Activated gamma-delta T cell (primary cell): ENCODE data around the gene MRPL42.
"Not testable (repeated sequence)": the region's sequence is repeated elsewhere in the genome, so short reads cannot be mapped to it uniquely, and the experiment has no call there.

Experiments used
- DNase-seq: peaks from one replicate; lab custom pipeline; 2025; lab: John Stamatoyannopoulos, UW
- total RNA-seq, 2 donors: gene quantifications; one replicate each; lab custom pipeline; 2026; lab: John Stamatoyannopoulos, UW

The MRPL42 gene
- total RNA-seq: 52.9 to 67.2 reads per million in 2 donors

DNA sequence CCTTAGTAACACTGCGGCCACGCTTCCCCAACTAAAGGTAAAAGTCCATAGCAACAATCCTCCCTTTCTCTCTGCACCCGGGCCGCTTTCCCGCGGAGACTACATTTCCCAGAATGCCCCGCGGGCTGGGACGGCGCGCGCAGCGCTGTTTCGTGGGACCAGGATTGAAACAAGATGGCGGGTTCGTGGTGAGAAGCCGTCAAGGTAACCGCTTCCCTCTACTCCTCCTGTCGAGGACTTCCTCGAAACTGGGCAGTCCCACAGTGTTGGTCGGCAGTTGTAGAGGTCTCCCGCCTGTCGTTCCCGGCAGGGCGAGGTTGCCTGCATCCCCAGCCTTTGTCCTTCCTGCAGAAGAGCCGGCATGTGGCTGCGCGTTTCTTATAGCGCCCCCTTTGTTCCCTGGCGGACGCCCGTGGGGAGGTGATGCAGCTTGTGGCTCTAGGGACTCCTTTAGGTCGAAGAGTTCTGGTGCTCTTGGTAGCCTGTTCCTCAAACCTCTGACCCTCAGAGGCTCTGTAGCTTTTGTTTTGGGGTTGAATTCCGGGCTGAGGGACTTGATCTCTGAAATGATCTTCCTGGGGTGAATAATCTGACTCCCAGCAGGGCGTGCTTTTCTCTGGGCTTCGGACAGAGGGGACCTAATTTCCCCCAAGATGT is at the start of gene MRPL42:
MRPL42 (plus strand) TSS at position 164 of the 657 bp plus-strand sequence. CDS start 1,772 bp downstream, outside the sequence.
- peak; percentile 79 for DNase-seq

- DNase-seq: no peak
Observed at GRCh38 chr12:93417967-93418480, 49.3 kb upstream of the MRPL42 start.

DNA sequence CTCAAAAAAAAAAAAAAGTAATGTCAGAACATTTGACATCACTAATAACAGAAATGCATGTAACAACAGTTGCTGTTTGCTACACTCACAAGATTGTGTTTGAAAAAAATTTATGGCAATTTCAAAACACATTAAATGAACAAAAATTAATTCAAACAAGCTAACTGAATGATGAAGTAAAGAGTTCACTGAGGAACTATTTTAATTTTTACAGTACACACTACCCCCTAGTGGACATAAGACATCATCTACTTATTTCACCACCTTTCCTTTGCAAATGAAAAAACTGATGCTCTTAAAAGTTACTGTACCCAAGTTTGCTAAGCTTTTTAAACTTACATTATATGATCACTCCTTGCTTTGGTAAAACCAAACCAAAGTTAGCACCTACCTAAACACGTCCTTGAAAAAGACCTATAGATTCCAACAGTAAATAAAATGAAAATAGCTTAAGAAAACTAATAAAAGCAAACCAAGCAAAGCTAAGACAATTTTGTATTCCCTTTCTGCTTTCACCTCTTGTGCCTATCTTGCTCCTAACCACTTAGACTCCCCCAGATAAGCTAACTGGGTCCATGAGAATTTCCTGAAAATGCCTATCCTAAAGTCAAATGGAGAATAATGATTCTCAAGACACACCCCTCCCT is 47.8 kb upstream of the MRPL42 start:
- no peak for DNase-seq

GRCh38 chr12:93422050-93422449 is 45.3 kb upstream of the MRPL42 start:
- DNase-seq: no peak

DNA sequence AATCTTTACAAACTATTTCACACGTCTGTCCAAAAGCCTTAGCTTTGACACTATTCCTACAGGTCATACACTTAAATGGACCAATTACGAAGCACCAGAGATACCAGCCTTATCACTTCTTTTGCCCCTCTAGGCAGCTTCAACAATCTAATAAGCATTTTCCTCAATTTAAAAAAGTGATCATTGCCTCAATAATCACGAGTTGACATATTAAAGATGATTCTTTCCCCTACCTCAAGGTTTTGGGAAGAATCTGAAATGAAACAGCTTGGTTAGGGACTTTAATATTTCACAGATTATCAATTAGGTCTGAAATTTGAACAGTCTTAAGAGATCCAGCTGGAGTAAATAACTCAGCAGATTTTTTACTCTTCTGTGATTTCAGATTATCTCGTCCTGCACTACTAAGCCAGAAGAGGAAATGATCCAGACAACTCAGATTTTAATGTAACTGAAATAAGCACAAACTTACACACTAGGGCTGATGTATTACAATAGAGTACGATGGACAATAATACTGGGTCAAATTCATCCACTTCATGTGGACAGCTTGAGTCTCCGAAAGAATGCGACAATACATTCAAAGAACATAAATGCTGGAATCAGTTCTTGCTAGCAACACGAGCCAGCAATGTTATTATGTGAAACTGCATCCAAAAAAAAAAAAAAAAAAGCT is 41.4 kb upstream of the MRPL42 start:
- DNase-seq: no peak

DNA sequence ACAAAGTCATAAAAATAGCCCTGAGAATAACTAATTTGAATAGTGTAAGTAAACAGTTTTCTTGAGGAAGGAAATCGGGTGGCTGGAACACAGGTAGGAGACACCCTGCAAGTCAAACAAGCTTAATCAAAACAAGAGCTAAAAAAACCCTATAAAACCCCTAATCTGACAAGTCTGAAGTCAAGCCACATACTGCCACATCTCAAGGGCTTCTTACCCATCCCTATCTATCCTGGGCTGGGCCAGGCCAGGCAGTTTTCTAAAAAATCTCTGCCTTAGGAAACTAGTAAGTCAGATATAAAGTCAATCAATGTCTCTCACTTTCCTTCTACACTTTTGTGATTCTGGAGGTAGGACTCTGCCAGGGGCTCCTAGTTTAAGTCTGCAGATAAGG is 40.9 kb upstream of the MRPL42 start:
- no peak for DNase-seq

GRCh38 chr12:93427779-93428564 is 39.3 kb upstream of the MRPL42 start:
- no peak for DNase-seq

GRCh38 chr12:93429448-93429847 is 37.9 kb upstream of the MRPL42 start:
- DNase-seq: no peak

DNA sequence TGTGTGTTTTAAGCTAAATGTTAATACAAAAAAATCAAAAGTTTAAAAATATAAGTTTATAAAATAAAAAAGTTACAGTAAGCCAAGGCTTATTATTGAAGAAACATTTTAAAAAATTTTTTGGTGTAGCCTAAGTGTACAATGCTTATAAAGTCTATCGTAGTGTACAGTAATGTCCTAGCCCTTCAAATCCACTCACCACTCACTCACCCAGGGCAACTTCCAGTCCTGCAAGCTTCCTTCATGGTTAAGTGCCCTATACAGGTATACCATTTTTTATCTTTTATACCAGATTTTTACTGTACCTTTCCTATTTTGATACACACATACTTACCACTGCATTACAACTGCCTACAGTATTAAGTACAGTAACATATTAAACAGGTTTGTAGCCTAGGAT is 37.5 kb upstream of the MRPL42 start:
- DNase-seq: no peak

DNA sequence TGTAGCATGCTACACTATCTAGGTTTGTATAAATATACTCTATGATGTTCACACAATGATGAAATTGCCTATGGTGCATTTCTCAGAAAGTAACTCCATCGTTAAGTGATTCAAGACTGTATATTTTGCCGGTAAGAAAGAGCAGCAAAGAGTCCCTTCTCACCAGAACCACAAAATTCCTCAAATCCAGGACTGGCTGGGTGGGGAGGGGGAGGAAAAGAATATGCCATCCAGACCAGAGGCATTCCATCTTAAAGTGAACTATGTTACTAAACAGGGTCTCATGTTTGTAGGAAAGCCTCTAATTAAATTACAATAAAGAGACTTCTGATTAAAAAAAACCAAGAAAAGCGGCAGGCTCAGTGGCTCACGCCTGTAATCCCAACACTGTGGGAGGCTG is 37.0 kb upstream of the MRPL42 start:
- DNase-seq: no peak

DNA sequence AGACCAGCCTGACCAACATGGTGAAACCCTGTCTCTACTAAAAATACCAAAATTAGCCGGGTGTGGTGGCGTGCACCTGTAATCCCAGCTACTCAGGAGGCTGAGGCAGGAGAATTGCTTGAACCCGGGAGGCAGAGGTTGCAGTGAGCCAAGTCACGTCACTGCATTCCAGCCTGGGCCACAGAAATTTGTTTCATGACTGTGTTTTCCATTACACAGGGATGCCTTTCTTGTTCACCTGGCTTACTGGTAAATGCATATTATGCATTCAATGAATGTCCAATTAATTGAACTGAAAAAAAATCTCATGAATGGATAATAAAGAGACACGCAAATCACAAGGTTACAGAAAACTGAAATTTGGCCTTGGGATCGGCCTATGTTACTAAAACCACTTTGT is 35.3 kb upstream of the MRPL42 start:
- not testable (repeated sequence) for DNase-seq

GRCh38 chr12:93434256-93434865 is 33.0 kb upstream of the MRPL42 start:
- DNase-seq: no peak

DNA sequence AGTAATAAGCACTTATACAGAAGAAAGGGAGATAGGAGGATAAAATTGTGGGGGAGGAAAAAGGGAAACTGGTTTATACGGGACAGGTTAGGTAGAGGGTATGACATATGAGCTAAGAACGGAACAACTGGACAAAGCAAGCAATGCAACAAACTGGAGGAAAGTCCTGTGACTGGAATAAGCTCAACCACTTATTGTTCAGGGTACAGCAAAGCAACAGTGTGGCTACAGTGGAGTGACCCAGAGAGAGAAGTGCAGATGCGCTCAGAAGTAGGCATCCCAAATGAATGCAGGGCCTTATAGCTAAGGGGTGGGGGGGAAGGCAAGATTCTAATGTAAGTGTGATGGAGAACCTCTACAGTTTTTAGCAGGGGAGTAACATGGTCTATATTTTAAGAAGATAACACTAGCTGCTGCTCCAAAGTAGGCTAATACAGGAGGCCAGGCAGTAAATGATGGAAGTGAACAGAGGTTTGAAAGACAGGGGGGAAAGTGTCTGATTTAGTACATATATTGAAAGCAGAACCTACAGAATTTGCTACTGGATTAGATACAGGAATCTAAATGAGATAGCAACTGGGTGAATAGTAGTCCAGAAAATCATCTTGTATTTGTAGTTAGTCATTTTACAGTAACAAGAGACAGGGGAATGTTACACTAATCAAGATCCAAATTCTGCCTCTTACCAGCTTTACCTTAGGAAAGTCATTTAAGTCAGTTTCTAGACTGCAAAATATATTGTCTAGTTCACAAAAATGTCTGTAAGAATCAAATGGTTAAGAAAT is 28.9 kb upstream of the MRPL42 start:
- no peak for DNase-seq

- no peak for DNase-seq
Observed at GRCh38 chr12:93440043-93440835, 27.1 kb upstream of the MRPL42 start.

GRCh38 chr12:93441081-93441616 is 26.2 kb upstream of the MRPL42 start:
- peak; percentile 36 for DNase-seq

GRCh38 chr12:93441617-93442410 is 25.5 kb upstream of the MRPL42 start, which contains the start of gene UBE2N:
TSS of gene UBE2N (minus strand) at chr12:93441947. CDS start at chr12:93441884, 63 bp downstream.
- DNase-seq: peak; percentile 98

- DNase-seq: no peak
Observed at GRCh38 chr12:93442411-93443340, 24.6 kb upstream of the MRPL42 start.

DNA sequence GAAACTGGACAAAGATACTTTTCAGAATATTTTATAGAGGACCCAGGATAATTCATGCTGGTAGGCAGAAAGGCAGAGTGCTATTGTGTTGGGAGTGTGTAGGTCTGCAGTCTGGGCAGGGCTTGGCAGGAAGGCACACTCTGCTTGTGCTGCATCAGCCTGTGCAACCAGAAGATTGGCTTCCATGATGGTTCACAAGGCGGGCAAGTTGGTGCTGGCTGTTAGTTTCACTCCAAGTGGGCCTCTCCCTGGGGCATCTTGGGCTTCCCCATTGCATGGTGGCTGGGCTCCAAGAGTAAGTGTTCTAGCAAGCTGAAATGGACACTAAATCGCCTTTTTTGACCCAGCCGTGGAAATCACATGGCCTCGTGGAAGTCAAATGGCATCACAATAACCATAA is 23.7 kb upstream of the MRPL42 start:
- no peak for DNase-seq
